Measurements from ENCODE around the gene ZNF586.

ZNF586 gene

DNA sequence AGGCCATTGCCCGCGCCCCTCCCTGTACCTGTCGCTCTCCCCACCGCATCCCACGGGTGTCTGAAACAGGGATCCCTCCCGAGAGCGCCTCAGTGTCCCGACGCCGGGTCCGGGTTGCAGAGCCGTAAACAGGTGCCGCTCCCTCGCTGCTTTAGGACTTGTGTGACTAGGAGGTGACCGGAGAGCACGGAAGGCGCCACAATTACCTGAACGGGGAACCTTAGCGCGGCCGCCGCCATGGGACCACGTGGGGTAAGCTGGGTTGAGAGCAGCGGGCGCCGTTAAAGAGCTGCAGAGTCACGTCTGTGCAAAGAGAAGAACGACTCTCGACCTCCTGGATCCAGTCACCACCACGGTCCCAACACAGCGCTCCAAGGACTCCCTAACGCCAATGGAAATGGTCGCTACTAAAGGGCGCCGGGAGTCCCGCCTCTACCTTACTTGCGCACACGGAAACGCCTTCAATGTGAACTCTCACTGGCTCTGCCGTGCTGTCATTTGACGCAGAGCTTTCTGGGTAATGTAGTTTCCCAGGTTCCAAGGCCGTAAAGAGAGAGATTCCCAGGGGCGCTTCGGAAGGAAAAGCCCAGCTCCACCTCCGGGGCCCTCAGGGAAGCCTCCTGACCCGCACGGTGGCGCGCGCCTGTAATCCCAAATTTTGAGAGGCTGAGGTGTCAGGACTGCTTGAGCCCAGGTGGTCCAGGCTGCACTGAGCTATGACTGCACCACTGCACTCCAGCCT is 45.2 kb downstream of the ZNF586 start, which contains the start of gene ZNF552:
ZNF552 (minus strand) TSS at position 409 of the 742 bp plus-strand sequence; CDS start at position 239, 170 bp downstream.
- peak within 1 kb of the TSS; percentile 74 for H3K4me3 ChIP-seq (ENCODE audit: low read depth, low read length)
- no peak for TF ChIP-seq POLR2A (IDR thresholded peaks at IDR 0.05; ENCODE audit: extremely low read depth, insufficient read length)
- TF ChIP-seq, protein P1, sequence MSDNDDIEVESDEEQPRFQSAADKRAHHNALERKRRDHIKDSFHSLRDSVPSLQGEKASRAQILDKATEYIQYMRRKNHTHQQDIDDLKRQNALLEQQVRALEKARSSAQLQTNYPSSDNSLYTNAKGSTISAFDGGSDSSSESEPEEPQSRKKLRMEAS (IDR thresholded peaks at IDR 0.05; ENCODE audit: low read depth, low read length) = no peak
- TF ChIP-seq, protein P2, sequence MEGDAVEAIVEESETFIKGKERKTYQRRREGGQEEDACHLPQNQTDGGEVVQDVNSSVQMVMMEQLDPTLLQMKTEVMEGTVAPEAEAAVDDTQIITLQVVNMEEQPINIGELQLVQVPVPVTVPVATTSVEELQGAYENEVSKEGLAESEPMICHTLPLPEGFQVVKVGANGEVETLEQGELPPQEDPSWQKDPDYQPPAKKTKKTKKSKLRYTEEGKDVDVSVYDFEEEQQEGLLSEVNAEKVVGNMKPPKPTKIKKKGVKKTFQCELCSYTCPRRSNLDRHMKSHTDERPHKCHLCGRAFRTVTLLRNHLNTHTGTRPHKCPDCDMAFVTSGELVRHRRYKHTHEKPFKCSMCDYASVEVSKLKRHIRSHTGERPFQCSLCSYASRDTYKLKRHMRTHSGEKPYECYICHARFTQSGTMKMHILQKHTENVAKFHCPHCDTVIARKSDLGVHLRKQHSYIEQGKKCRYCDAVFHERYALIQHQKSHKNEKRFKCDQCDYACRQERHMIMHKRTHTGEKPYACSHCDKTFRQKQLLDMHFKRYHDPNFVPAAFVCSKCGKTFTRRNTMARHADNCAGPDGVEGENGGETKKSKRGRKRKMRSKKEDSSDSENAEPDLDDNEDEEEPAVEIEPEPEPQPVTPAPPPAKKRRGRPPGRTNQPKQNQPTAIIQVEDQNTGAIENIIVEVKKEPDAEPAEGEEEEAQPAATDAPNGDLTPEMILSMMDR (IDR thresholded peaks at IDR 0.05; ENCODE audit: low read depth, low read length) = no peak
- TF ChIP-seq MYC (IDR thresholded peaks at IDR 0.05; ENCODE audit: low read depth, low read length) = no peak
- peak; percentile 82 for DNase-seq (ENCODE audit: low read depth)

DNA sequence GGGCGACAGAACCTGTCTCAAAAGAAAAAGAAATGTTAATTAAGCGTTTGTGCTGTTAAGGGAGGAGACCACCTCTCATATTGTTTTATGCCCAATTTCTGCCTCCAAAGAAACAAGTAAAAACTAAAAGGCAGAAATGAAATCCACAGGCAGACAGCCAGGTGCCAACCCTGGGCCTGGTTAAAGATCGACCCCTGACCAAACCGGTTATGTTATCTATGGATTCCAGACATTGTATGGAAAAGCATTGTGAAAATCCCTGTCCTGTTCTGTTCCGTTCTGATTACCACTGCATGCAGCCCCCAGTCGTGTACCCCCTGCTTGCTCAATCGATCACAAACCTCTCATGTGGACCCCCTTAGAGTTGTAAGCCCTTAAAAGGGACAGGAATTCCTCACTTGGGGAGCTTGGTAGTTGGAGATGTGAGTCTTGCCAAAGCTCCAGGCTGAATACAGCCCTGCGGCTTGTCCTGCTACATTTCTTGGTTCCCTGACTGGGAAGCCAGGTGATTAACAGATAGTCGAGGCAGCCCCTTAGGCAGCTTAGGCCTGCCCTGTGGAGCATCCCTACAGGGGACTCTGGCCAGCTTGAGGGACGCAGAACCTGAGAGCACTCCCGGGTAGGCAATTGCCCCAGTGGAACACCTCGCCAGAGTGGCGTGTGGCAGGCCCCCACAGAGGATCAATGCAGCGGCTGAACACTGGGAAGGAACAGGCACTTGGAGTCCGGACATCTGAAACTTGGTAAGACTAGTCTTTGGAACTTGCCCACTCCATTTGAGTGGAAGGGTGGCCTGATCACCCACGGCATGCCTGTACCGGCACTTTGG is 46.0 kb downstream of the ZNF586 start:
- no peak for DNase-seq (ENCODE audit: low read depth)
- H3K4me3 ChIP-seq (ENCODE audit: low read depth, low read length) = no peak overlapping the region
- TF ChIP-seq, protein P2 (IDR thresholded peaks at IDR 0.05; ENCODE audit: low read depth, low read length) = no peak
- TF ChIP-seq, protein P1 (IDR thresholded peaks at IDR 0.05; ENCODE audit: low read depth, low read length) = no peak
- TF ChIP-seq MYC (IDR thresholded peaks at IDR 0.05; ENCODE audit: low read depth, low read length) (no peak), POLR2A (IDR thresholded peaks at IDR 0.05; ENCODE audit: extremely low read depth, insufficient read length) (no peak)

DNA sequence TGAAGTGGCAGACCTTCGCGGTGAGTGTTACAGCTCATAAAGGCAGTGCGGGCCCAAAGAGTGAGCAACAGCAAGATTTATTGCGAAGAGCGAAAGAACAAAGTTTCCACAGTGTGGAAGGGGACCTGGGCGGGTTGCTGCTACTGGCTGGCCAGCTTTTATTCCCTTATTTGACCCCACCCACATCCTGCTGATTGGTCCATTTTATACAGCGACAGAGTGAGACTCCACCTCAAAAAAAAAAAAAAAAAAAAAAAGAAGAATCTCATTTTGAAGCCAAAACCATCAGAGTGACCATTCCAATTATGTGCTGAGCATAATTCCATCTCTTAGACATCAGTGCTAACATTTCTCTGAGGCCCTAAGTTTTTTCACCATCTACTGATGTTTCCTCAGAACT is 47.2 kb downstream of the ZNF586 start:
- H3K4me3 ChIP-seq (ENCODE audit: low read depth, low read length) = no peak overlapping the region
- peak; percentile 7 for DNase-seq (ENCODE audit: low read depth)
- TF ChIP-seq, protein P1 (IDR thresholded peaks at IDR 0.05; ENCODE audit: low read depth, low read length) = no peak
- TF ChIP-seq, protein P2 (IDR thresholded peaks at IDR 0.05; ENCODE audit: low read depth, low read length) = no peak
- TF ChIP-seq POLR2A (IDR thresholded peaks at IDR 0.05; ENCODE audit: extremely low read depth, insufficient read length) (no peak), MYC (IDR thresholded peaks at IDR 0.05; ENCODE audit: low read depth, low read length) (no peak)

DNA sequence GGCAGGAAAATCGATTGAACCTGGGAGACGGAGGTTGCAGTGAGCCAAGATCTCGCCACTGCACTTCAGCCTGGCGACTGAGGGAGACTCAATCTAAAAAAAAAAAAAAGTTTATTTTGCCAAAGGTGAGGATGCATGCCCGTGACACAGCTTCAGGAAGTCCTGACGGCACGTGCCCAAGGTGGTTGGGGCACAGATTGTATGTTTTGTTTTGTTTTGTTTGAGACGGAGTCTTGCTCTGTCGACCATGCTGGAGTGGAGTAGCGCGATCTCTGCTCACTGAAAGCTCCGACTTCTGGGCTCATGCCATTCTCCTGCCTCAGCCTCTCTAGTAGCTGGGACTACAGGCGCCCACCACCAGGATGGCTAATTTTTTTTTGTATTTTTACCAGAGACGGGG is 48.5 kb downstream of the ZNF586 start:
- TF ChIP-seq MYC (IDR thresholded peaks at IDR 0.05; ENCODE audit: low read depth, low read length) (no peak), POLR2A (IDR thresholded peaks at IDR 0.05; ENCODE audit: extremely low read depth, insufficient read length) (no peak)
- TF ChIP-seq, protein P1 (IDR thresholded peaks at IDR 0.05; ENCODE audit: low read depth, low read length) = no peak
- TF ChIP-seq, protein P2 (IDR thresholded peaks at IDR 0.05; ENCODE audit: low read depth, low read length) = no peak
- no peak for DNase-seq (ENCODE audit: low read depth)
- no peak overlapping the region for H3K4me3 ChIP-seq (ENCODE audit: low read depth, low read length)

DNA sequence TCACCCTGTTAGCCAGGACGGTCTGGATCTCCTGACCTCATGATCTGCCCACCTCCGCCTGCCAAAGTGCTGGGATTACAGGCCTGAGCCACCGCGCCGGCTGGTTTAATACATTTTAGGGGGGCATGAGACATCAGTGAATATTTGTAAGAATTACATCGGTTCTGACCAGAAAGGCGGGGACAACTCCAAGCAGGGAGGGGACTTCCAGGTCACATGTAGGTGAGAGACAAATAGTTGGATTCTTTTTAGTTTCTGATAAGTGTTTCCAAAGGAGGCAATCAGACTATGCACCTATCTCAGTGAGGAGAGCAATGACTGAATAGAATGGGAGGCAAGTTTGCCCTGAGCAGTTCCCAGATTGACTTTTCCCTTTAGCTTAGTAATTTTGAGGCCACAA is 48.9 kb downstream of the ZNF586 start:
- DNase-seq (ENCODE audit: low read depth) = no peak
- no peak overlapping the region for H3K4me3 ChIP-seq (ENCODE audit: low read depth, low read length)
- TF ChIP-seq, protein P1 (IDR thresholded peaks at IDR 0.05; ENCODE audit: low read depth, low read length) = no peak
- TF ChIP-seq, protein P2 (IDR thresholded peaks at IDR 0.05; ENCODE audit: low read depth, low read length) = no peak
- TF ChIP-seq MYC (IDR thresholded peaks at IDR 0.05; ENCODE audit: low read depth, low read length) (no peak), POLR2A (IDR thresholded peaks at IDR 0.05; ENCODE audit: extremely low read depth, insufficient read length) (no peak)

Data from NB4 (cell line).